Colonic mucosa (tissue), 4 donors: ENCODE measurements around the gene ASPG. TPM values are rescaled to one million over a fixed set of nuclear protein-coding genes. Genes with fewer than 3 reads are reported as not detected.

Experiments used
- DNase-seq: peaks from one replicate; pipeline ENCODE4 v3.0.0-alpha.2; 2020
- H3K27ac ChIP-seq: fragments of 200-600 bp; one replicate; pipeline ENCODE4 v1.8.0; 2021
- H3K27me3 ChIP-seq: fragments of 200-600 bp; one replicate; pipeline ENCODE4 v1.8.0; 2021
- H3K36me3 ChIP-seq: fragments of 200-600 bp; one replicate; pipeline ENCODE4 v1.8.0; 2021
- H3K4me1 ChIP-seq: fragments of 200-600 bp; one replicate; pipeline ENCODE4 v1.8.0; 2021; ENCODE audit warnings: mild to moderate bottlenecking
- H3K4me3 ChIP-seq: fragments of 200-600 bp; one replicate; pipeline ENCODE4 v1.8.0; 2021
- H3K9ac ChIP-seq, 2 donors: one replicate each; pipeline ENCODE4 v1.7.0; 2013; ENCODE audit warnings: control low read depth in 2 of 2, low read depth in 2 of 2, low read length in 2 of 2
- H3K9me3 ChIP-seq: fragments of 200-600 bp; one replicate; pipeline ENCODE4 v1.8.0; 2021
- CTCF ChIP-seq: fragments of 200-600 bp; IDR thresholded peaks from one replicate; pipeline ENCODE4 v1.8.0; 2022; ENCODE audit warnings: antibody characterized with exemption, mild to moderate bottlenecking
- intact Hi-C: fragments of 100-400 bp; cut with DNase I; formaldehyde crosslinking; loops from one replicate; pipeline ENCODE4 v1.14.1; 2022
- total RNA-seq, 2 donors: library from RNA; stranded (reverse); fragmentation: NEBNext Ultra II Directional in 1 of 2; extraction: Animal tissue kit (Norgen Biotek cat#: 25700) in 1 of 2; gene quantifications; one replicate each; pipeline ENCODE4 v1.2.1, GENCODE V29; 2021
- donor health status: healthy.
- donor health status: DM: no; HTN: no; CAD: no.
- donor health status: DM: no; HTN: no; CAD: no.

The ASPG gene
- total RNA-seq, 2 donors from 2014 or later, result 1.4 to 7.5 TPM

GRCh38 chr14:104040539-104040938, 45.0 kb upstream of the ASPG start:
- no peaks in the 10 kb centered on the region for H3K4me1 ChIP-seq
- H3K36me3 ChIP-seq, result no peaks in the 10 kb centered on the region
- H3K27me3 ChIP-seq, result peaks cover 4% of the 10 kb centered on the region
- H3K4me3 ChIP-seq, result no peak overlapping the region
- intact Hi-C loops, result no loop called here
- no peak for DNase-seq
- no peak for TF ChIP-seq CTCF
- no peak overlapping the region for H3K27ac ChIP-seq
- no peaks in the 10 kb centered on the region for H3K9me3 ChIP-seq
- no peak overlapping the region for H3K9ac ChIP-seq

DNA sequence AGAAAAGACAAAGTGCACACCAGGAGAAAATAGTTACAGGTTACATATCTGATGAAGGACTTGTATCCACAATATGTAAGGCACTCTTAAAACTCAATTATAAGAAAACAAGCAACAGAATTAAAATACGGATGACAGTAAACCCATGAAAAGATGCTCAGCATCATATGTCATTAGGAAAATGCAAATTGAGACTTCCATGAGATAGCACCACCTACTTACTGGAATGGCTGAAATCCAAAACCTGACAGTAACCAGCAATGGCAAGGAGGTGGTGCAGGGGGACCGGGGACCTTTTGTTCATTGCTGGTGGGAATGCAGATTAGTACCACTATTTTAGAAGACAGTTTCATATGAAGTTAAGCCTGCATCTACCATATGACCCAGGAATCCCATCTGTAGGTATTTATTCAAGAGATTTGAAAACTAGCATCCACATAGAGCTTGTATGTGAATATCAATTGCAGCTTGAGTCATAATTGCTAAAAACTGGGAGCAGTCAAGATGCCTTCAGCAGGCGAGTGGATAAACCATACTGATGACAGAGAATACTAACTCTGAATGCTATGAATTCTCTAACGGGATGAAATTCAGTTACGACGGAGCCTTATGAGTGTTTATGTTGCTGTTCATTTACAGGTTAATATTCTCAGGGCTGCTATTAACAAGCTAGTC, 43.9 kb upstream of the ASPG start:
- Histone ChIP-seq H3K4me1 (no peaks in the 10 kb centered on the region), H3K36me3 (no peaks in the 10 kb centered on the region), H3K4me3 (no peak overlapping the region), H3K27ac (no peak overlapping the region), H3K27me3 (peaks cover 4% of the 10 kb centered on the region), H3K9ac (no peak overlapping the region), H3K9me3 (no peaks in the 10 kb centered on the region)
- TF ChIP-seq CTCF, result no peak
- intact Hi-C loops, result no loop called here
- no peak for DNase-seq

GRCh38 chr14:104044016-104044415, 41.5 kb upstream of the ASPG start:
- H3K27me3 ChIP-seq, result no peaks in the 10 kb centered on the region
- H3K4me3 ChIP-seq, result no peak overlapping the region
- no peak for TF ChIP-seq CTCF
- intact Hi-C loops, result no loop called here
- DNase-seq, result no peak
- H3K27ac ChIP-seq, result no peak overlapping the region
- no peaks in the 10 kb centered on the region for H3K9me3 ChIP-seq
- H3K36me3 ChIP-seq, result no peaks in the 10 kb centered on the region
- no peak overlapping the region for H3K9ac ChIP-seq
- no peaks in the 10 kb centered on the region for H3K4me1 ChIP-seq

DNA sequence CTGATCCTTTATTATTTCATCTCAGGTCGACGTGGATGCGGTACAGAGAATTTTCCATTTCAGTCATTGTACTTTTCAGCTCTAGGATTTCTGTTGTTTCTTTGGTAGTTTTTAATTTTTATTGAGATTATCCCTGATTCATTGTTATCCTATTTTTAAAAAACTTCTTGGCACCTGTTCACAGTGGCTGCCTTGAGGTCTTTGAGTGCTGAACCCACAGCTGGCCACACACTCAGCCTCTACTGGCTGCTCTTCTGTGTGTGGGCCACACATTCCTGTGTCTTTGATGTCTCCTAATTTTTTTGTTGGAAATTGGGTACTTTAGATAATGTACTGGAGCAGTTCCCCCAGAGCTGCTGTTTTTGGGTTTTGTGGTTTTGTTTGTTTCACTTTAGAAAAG, 37.7 kb upstream of the ASPG start:
- Histone ChIP-seq H3K36me3 (no peaks in the 10 kb centered on the region), H3K9me3 (no peaks in the 10 kb centered on the region), H3K27ac (no peak overlapping the region), H3K4me1 (no peaks in the 10 kb centered on the region), H3K27me3 (no peaks in the 10 kb centered on the region), H3K4me3 (no peak overlapping the region), H3K9ac (no peak overlapping the region)
- intact Hi-C loops, result no loop called here
- no peak for DNase-seq
- no peak for TF ChIP-seq CTCF

DNA sequence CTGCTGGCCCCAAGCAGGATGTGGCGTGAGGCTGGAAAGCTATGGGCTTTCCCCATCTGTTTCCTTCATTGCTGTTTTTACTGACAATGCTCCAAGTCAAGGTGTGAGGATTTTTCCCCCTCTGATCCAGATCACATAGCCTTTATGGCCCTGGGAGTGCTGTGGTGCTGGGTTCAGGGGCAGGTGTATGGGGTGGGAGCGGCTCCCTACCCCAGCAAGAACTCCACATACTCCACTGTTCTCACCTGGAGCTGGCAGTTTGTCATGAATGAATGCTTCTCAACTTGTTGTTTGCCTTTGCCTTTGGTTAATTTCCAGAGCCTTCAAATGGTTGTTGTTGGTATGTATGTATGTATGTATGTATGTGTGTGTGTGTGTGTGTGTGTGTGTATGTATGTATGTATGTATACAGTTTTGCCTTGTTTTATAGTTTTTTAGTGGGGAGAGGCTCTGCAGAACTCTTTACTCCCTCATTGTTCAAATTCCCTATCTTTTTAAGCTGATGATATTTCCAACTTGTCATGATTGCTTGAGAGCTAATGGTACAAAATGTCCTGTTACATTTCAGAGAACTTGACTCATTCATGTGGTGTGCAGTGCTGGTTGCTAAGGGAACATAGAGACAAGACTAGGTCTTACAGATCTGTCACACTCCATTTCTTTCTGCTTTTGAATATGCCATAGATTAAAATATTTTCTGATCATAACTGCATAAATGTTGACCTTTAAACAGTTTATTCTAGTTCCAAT, 36.6 kb upstream of the ASPG start:
- H3K4me3 ChIP-seq, result no peak overlapping the region
- intact Hi-C loops, result no loop called here
- H3K9me3 ChIP-seq, result no peaks in the 10 kb centered on the region
- DNase-seq, result no peak
- no peak overlapping the region for H3K27ac ChIP-seq
- no peak overlapping the region for H3K9ac ChIP-seq
- H3K27me3 ChIP-seq, result no peaks in the 10 kb centered on the region
- TF ChIP-seq CTCF, result no peak
- H3K36me3 ChIP-seq, result no peaks in the 10 kb centered on the region
- H3K4me1 ChIP-seq, result no peaks in the 10 kb centered on the region
